Activated CD4-positive, alpha-beta T cell treated with anti-CD3 and anti-CD28 coated beads, Interleukin-2, amount 50 U/mL, for 1 hour (primary cell): ENCODE measurements around the gene CD3G.

ENCODE experiments used
- DNase-seq: peaks from one replicate; pipeline ENCODE4 v3.0.0-alpha.2; 2020

Gene CD3G

GRCh38 chr11:118328745-118329144 lies 15.4 kb upstream of the CD3G start:
- DNase-seq, result no peak

- no peak for DNase-seq
Observed at GRCh38 chr11:118334745-118335144, 9.4 kb upstream of the CD3G start.

GRCh38 chr11:118338637-118339061 lies 5.5 kb upstream of the CD3G start:
- peak; percentile 87 for DNase-seq

GRCh38 chr11:118339281-118339961 lies 4.7 kb upstream of the CD3G start:
- DNase-seq, result peak; percentile 19

- no peak for DNase-seq
Observed at GRCh38 chr11:118340449-118340848, 3.7 kb upstream of the CD3G start.

- DNase-seq, result no peak
Observed at GRCh38 chr11:118341261-118341660, 2.9 kb upstream of the CD3G start.

GRCh38 chr11:118341815-118342489 lies 2.2 kb upstream of the CD3G start:
- DNase-seq, result no peak

GRCh38 chr11:118342503-118343161 lies 1.5 kb upstream of the CD3G start, which contains the start of gene CD3D:
CD3D (minus strand) TSS chr11:118342705; CDS start chr11:118342607, 98 bp downstream.
- DNase-seq, result peak; percentile 69

- peak; percentile 23 for DNase-seq
Observed at GRCh38 chr11:118343248-118343647, 896 bp upstream of the CD3G start.

- no peak for DNase-seq
Observed at GRCh38 chr11:118349475-118349874, 5.3 kb downstream of the CD3G start.

- no peak for DNase-seq
Observed at GRCh38 chr11:118353084-118353710, 9.1 kb downstream of the CD3G start.

- DNase-seq, result no peak
Observed at GRCh38 chr11:118358071-118358470, 13.9 kb downstream of the CD3G start.

- DNase-seq, result peak; percentile 98
Observed at GRCh38 chr11:118359295-118359958, 15.3 kb downstream of the CD3G start, which contains the start of gene UBE4A. UBE4A (plus strand) TSS chr11:118359600; CDS start chr11:118365081, 5,481 bp downstream.

- no peak for DNase-seq
Observed at GRCh38 chr11:118364956-118365615, 20.9 kb downstream of the CD3G start.

- no peak for DNase-seq
Observed at GRCh38 chr11:118366287-118366686, 22.1 kb downstream of the CD3G start.

- no peak for DNase-seq
Observed at GRCh38 chr11:118370774-118371173, 26.6 kb downstream of the CD3G start.

- no peak for DNase-seq
Observed at GRCh38 chr11:118373263-118373662, 29.1 kb downstream of the CD3G start.

- no peak for DNase-seq
Observed at GRCh38 chr11:118373871-118374270, 29.7 kb downstream of the CD3G start.

GRCh38 chr11:118374729-118375128 lies 30.6 kb downstream of the CD3G start:
- DNase-seq, result no peak

GRCh38 chr11:118375978-118376377 lies 31.8 kb downstream of the CD3G start:
- DNase-seq, result no peak

GRCh38 chr11:118379497-118379896 lies 35.4 kb downstream of the CD3G start:
- DNase-seq, result no peak

GRCh38 chr11:118380571-118380970 lies 36.4 kb downstream of the CD3G start:
- DNase-seq, result no peak
